Astrocyte of the spinal cord (primary cell): Measurements from ENCODE around the gene IL1RN.

Experiments
- DNase-seq: peaks from one replicate; pipeline ENCODE4 v3.0.0; 2011; ENCODE audit warnings: low read depth, low spot score
- H3K4me3 ChIP-seq: 2 replicates; pipeline ENCODE4 v1.5.1; 2011; ENCODE audit warnings: low read depth, mild to moderate bottlenecking, low read length, moderate library complexity
- in situ Hi-C: cut with HindIII; loops from 2 replicates; pipeline ENCODE4 v1.10.0; 2017; ENCODE audit warnings: low sequenced_read_pairs
- TF ChIP-seq, protein P1 (sequence below): IDR thresholded peaks from 2 replicates; pipeline ENCODE4 v1.5.1; 2012; ENCODE audit warnings: low read depth, mild to moderate bottlenecking, low read length, inconsistent platforms

The IL1RN gene

DNA sequence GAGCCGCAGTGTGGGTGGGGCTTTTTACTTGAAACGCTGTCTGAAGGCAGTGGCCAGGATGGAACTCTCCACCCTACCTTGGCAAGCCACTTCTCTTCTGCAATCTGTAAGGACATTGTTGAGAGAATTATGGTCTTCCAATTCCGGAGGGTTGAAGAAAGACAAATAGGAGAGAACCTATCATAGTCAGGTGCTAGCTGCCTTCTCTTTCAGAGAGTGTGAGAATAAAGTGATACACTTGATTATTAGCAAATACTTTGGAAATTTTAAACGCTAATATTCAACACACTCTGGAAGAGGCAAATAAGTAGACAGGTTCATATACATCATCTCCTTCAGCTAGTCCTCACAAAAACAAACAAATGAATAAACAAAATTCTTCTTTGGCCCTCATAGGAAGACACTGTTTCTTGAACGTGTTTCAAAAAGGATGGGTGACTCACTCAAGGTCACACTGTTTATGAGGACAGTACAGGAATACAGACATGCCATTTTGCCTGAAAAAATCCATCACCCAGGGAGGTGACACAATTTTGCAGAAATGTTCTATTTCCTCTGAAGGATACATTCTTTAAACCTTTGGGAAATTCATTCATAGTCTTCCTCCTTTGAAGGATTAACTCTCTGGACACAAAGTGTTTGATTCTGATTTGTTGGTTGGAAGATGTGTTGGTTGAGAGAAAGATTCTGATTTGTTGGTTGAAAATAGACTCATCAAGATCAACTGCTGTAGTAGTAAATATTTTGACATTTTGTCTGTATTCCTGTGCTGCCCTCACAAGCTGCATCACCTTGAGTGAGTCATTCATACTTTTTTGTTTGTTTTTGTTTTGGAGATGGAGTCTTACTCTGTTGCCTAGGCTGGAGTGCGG, 2.2 kb upstream of the IL1RN start:
- in situ Hi-C loops: no loop called here
- TF ChIP-seq, protein P1, sequence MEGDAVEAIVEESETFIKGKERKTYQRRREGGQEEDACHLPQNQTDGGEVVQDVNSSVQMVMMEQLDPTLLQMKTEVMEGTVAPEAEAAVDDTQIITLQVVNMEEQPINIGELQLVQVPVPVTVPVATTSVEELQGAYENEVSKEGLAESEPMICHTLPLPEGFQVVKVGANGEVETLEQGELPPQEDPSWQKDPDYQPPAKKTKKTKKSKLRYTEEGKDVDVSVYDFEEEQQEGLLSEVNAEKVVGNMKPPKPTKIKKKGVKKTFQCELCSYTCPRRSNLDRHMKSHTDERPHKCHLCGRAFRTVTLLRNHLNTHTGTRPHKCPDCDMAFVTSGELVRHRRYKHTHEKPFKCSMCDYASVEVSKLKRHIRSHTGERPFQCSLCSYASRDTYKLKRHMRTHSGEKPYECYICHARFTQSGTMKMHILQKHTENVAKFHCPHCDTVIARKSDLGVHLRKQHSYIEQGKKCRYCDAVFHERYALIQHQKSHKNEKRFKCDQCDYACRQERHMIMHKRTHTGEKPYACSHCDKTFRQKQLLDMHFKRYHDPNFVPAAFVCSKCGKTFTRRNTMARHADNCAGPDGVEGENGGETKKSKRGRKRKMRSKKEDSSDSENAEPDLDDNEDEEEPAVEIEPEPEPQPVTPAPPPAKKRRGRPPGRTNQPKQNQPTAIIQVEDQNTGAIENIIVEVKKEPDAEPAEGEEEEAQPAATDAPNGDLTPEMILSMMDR: no peak
- no peak for DNase-seq
- no peak overlapping the region for H3K4me3 ChIP-seq

DNA sequence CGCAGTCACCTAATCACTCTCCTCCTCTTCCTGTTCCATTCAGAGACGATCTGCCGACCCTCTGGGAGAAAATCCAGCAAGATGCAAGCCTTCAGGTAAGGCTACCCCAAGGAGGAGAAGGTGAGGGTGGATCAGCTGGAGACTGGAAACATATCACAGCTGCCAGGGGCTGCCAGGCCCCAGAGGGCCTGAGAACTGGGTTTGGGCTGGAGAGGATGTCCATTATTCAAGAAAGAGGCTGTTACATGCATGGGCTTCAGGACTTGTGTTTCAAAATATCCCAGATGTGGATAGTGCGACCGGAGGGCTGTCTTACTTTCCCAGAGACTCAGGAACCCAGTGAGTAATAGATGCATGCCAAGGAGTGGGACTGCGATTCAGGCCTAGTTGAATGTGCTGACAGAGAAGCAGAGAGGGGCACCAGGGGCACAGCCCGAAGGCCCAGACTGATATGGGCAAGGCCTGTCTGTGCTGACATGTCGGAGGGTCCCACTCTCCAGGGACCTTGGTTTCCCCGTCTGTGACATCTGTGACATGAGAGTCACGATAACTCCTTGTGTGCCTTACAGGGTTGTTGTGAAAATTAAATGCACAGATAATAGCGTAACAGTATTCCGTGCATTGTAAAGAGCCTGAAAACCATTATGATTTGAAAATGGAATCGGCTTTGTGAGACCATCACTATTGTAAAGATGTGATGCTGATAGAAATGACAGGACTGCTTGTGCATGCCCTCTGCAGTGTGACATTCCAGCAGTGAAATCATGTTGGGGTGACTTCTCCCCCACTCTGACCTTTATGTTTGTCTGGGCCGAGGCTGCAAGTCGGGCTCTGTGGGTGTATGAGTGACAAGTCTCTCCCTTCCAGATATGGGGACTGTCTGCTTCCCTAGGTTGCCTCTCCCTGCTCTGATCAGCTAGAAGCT, 510 bp downstream of the IL1RN start:
- no peak for DNase-seq
- in situ Hi-C loops: no loop called here
- no peak overlapping the region for H3K4me3 ChIP-seq
- TF ChIP-seq, protein P1: no peak

DNA sequence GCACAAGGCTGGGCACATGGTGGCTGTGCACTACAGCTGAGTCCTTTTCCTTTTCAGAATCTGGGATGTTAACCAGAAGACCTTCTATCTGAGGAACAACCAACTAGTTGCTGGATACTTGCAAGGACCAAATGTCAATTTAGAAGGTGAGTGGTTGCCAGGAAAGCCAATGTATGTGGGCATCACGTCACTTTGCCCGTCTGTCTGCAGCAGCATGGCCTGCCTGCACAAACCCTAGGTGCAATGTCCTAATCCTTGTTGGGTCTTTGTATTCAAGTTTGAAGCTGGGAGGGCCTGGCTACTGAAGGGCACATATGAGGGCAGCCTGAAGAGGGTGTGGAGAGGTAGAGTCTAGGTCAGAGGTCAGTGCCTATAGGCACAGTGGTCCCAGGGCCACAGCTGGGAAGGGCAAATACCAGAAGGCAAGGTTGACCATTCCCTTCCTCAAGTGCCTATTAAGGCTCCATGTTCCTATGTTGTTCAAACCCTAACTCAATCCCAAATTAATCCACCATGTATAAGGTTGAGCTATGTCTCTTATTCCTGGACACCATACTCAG, 2.2 kb downstream of the IL1RN start:
- DNase-seq: no peak
- in situ Hi-C loops: no loop called here
- TF ChIP-seq, protein P1: no peak
- no peak overlapping the region for H3K4me3 ChIP-seq

DNA sequence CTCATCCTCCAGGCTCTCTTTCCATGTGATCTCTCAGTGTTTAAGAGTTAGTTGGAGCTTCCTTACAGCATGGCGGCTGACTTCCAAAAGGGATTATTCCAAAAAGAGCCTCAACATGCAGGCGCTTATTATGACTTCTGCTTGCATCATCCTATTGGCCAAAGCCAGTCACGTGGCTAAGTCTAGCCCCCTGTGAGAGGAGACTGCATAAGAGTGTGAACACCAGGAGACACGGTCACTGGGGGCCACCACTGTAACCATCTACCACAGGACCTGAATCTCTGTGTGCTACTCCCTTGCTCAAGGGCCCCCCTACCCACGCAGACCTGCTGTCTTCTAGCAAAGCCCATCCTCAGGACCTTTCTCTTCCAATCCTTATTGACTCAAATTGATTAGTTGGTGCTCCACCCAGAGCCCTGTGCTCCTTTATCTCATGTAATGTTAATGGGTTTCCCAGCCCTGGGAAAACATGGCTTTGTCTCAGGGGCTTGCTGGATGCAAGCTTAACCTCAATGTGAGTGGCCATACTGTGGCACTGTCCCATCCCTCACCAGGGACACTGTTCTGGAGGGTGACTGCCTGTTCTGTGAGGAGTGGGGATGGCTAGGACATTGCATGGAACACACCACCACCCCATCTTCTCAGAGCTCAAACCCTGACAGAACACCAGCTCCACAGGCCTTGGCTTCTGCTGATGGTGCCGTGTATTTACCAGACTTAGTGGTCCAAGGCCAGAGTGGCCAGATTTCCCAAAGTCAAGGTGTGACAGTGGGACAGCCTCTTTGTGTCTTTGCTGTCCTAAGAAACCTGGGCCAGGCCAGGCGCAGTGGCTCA, 4.2 kb downstream of the IL1RN start:
- DNase-seq: no peak
- in situ Hi-C loops: no loop called here

GRCh38 chr2:113132414-113133021, 5.1 kb downstream of the IL1RN start:
- TF ChIP-seq, protein P1: no peak
- DNase-seq: no peak
- no peak overlapping the region for H3K4me3 ChIP-seq
- in situ Hi-C loops: no loop called here

More for the DNA sequence above, 4.2 kb downstream of the IL1RN start:
- no peak overlapping the region for H3K4me3 ChIP-seq
- TF ChIP-seq, protein P1: no peak
